GM06990 (cell line): ENCODE results near the gene PDPK1.
"Not testable (repeated sequence)": the region's sequence is repeated elsewhere in the genome, so short reads cannot be mapped to it uniquely, and the experiment has no call there.

ENCODE experiments used
- DNase-seq: peaks from one replicate; pipeline ENCODE4 v3.0.0-alpha.2; 2011; ENCODE audit not compliant: insufficient read length; ENCODE audit errors: extremely low read depth
- H3K27me3 ChIP-seq: replicated peaks from 2 replicates; pipeline ENCODE4 v1.6.0; 2011; ENCODE audit warnings: low read length; ENCODE audit not compliant: control insufficient read depth, insufficient read depth
- H3K36me3 ChIP-seq: 2 replicates; pipeline ENCODE4 v1.5.1; 2011; ENCODE audit warnings: low read length; ENCODE audit not compliant: control insufficient read depth, insufficient read depth
- H3K4me3 ChIP-seq: replicated peaks from 2 replicates; pipeline ENCODE4 v1.5.1; 2011; ENCODE audit warnings: low read depth, mild to moderate bottlenecking, control low read depth, low read length
- CTCF ChIP-seq: IDR thresholded peaks from 2 replicates; pipeline ENCODE4 v1.5.1; 2011; ENCODE audit warnings: low read length, control low read depth, mild to moderate bottlenecking, inconsistent platforms; ENCODE audit not compliant: insufficient read depth, poor library complexity, severe bottlenecking

Gene PDPK1

GRCh38 chr16:2533912-2534311 is 3.9 kb upstream of the PDPK1 start:
- H3K27me3 ChIP-seq: no peaks in the 10 kb centered on the region
- no peak overlapping the region for H3K4me3 ChIP-seq
- H3K36me3 ChIP-seq: peaks cover 6% of the 10 kb centered on the region
- TF ChIP-seq CTCF: no peak
- DNase-seq: no peak

GRCh38 chr16:2534335-2534734 is 3.5 kb upstream of the PDPK1 start:
- H3K36me3 ChIP-seq, H3K27me3 ChIP-seq, H3K4me3 ChIP-seq, DNase-seq: not testable (repeated sequence)

GRCh38 chr16:2535625-2536013 is 2.2 kb upstream of the PDPK1 start:
- TF ChIP-seq CTCF: no peak
- no peak for DNase-seq
- H3K27me3 ChIP-seq: no peaks in the 10 kb centered on the region

GRCh38 chr16:2539192-2539844 is 1.5 kb downstream of the PDPK1 start:
- H3K4me3 ChIP-seq: peak overlapping the region; percentile 67
- not testable (repeated sequence) for H3K27me3 ChIP-seq, DNase-seq, H3K36me3 ChIP-seq

More at GRCh38 chr16:2535625-2536013, 2.2 kb upstream of the PDPK1 start:
- H3K4me3 ChIP-seq: no peak overlapping the region
- no peaks in the 10 kb centered on the region; the same call in 1 of the 2 replicates for H3K36me3 ChIP-seq

GRCh38 chr16:2539845-2540458 is 2.1 kb downstream of the PDPK1 start:
- peak; percentile 56 for TF ChIP-seq CTCF
- H3K4me3 ChIP-seq: not testable (repeated sequence)

GRCh38 chr16:2540912-2541311 is 3.1 kb downstream of the PDPK1 start:
- H3K4me3 ChIP-seq, H3K36me3 ChIP-seq, H3K27me3 ChIP-seq, DNase-seq: not testable (repeated sequence)

More at GRCh38 chr16:2539845-2540458, 2.1 kb downstream of the PDPK1 start:
- not testable (repeated sequence) for H3K36me3 ChIP-seq, DNase-seq, H3K27me3 ChIP-seq

GRCh38 chr16:2541409-2541808 is 3.6 kb downstream of the PDPK1 start:
- H3K27me3 ChIP-seq, H3K4me3 ChIP-seq, DNase-seq, H3K36me3 ChIP-seq: not testable (repeated sequence)

GRCh38 chr16:2543771-2544170 is 6.0 kb downstream of the PDPK1 start:
- H3K36me3 ChIP-seq, H3K27me3 ChIP-seq, DNase-seq, H3K4me3 ChIP-seq: not testable (repeated sequence)

- not testable (repeated sequence) for DNase-seq, H3K4me3 ChIP-seq, H3K36me3 ChIP-seq, H3K27me3 ChIP-seq
These were observed 12.6 kb downstream of the PDPK1 start for GRCh38 chr16:2550283-2550878.
